Osteoblast (primary cell): ENCODE measurements around the gene KIAA1755. TPM values are rescaled to one million over a fixed set of nuclear protein-coding genes. Genes with fewer than 3 reads are reported as not detected.
A peak's percentile ranks its signal among the peaks of the same experiment; 100 is the strongest.

ENCODE experiments used
- DNase-seq: peaks from one replicate; pipeline ENCODE4 v3.0.0; 2011; ENCODE audit warnings: low spot score, mixed read lengths; ENCODE audit not compliant: insufficient read length; ENCODE audit errors: missing footprints
- H2AFZ ChIP-seq: 2 replicates; pipeline ENCODE4 v1.6.0; 2011; ENCODE audit warnings: mild to moderate bottlenecking, low read length
- H3K27ac ChIP-seq: 2 replicates; pipeline ENCODE4 v1.5.1; 2011; ENCODE audit warnings: mild to moderate bottlenecking, low read depth, low read length, moderate library complexity
- H3K27me3 ChIP-seq: 2 replicates; pipeline ENCODE4 v1.6.0; 2012; ENCODE audit warnings: mild to moderate bottlenecking, control low read depth, inconsistent platforms, low read length, moderate library complexity; ENCODE audit not compliant: insufficient read depth
- H3K36me3 ChIP-seq: 2 replicates; pipeline ENCODE4 v1.5.1; 2011; ENCODE audit warnings: mild to moderate bottlenecking, low read length, control low read depth, moderate library complexity; ENCODE audit not compliant: insufficient read depth
- H3K4me1 ChIP-seq: 2 replicates; pipeline ENCODE4 v1.5.1; 2011; ENCODE audit warnings: mild to moderate bottlenecking, low read length, control low read depth, moderate library complexity; ENCODE audit not compliant: insufficient read depth
- H3K4me2 ChIP-seq: 2 replicates; pipeline ENCODE4 v1.6.0; 2011; ENCODE audit warnings: mild to moderate bottlenecking, low read length; ENCODE audit not compliant: insufficient read depth
- H3K4me3 ChIP-seq: fragments of 200-600 bp; sonication (generic); 3 replicates; pipeline ENCODE4 v1.5.1; 2012; ENCODE audit warnings: mild to moderate bottlenecking, low read length, inconsistent platforms; ENCODE audit not compliant: insufficient read depth
- H3K79me2 ChIP-seq: 2 replicates; pipeline ENCODE4 v1.6.0; 2012; ENCODE audit warnings: mild to moderate bottlenecking, low read length, control low read depth, inconsistent platforms; ENCODE audit not compliant: insufficient read depth
- H3K9me3 ChIP-seq: 2 replicates; pipeline ENCODE4 v1.5.1; 2011; ENCODE audit warnings: low read depth, low read length, control low read depth
- H4K20me1 ChIP-seq: 2 replicates; pipeline ENCODE4 v1.6.0; 2012; ENCODE audit warnings: mild to moderate bottlenecking, low read length, control low read depth; ENCODE audit not compliant: insufficient read depth
- CTCF ChIP-seq: IDR thresholded peaks from 2 replicates; pipeline ENCODE4 v1.5.1; 2011; ENCODE audit warnings: mild to moderate bottlenecking, low read depth, low read length, moderate library complexity; ENCODE audit errors: extremely low read depth
- total RNA-seq: library from RNA; depleted of rRNA; stranded (reverse); fragments of >200 nt; gene quantifications from 2 replicates; pipeline ENCODE4 v1.2.3, GENCODE V29; 2012

KIAA1755 gene
- total RNA-seq, 1 donor: 2.5 TPM

GRCh38 chr20:38215194-38216182 is 45.0 kb downstream of the KIAA1755 start:
- Histone ChIP-seq H3K36me3 (no peaks in the 10 kb centered on the region), H3K4me2 (no peak overlapping the region), H3K9me3 (no peaks in the 10 kb centered on the region), H3K79me2 (no peaks in the 10 kb centered on the region), H3K27me3 (no peaks in the 10 kb centered on the region), H3K4me1 (peaks cover 28% of the 10 kb centered on the region), H2AFZ (no peak overlapping the region), H3K4me3 (no peak overlapping the region), H4K20me1 (no peaks in the 10 kb centered on the region), H3K27ac (no peak overlapping the region)
- TF ChIP-seq CTCF: no peak
- peak; percentile 59 for DNase-seq

DNA sequence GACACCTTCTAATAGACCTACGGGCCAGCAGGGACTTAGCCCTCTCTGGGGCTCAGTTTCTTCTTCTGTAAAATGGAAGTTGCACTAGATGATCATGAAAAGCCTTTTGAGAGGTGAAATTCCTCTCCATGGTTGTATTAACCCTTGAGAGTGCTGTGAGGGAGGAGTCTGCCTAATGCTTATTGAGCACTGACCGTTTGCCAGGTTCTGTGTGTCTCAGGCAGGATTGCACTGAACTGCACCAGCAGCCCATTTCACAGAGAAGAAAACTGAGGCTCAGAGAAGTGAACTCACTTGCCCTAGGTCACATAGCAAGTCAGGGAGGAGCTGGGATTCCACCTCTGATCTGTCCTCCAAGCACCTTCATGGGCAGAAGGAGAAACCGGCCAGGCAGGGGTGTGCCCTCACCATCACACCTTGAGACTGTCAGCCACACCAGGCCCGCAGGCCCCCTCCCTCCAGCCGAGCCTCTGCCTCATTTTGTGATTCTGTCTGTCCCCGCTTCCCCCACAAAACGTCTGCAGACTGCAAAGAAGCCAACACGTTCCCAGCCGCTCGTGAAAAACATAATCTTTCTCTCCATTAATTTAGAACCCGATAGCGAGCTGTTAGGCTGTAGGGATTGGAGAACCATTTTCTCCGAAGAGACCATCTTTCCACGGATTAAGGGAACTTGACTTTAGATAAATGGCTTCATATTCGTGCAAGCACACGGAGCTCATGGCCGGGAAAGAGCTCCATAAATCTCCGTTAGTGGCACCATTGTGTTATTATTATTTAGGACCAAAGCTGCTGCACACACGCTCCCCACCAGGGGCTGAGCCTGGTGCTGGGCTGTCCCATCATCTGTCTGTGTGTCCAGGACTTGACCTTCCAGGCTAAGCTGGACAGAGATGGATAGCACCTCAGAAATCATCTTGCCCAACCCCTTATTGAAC is 46.0 kb downstream of the KIAA1755 start:
- TF ChIP-seq CTCF: no peak
- H3K27ac ChIP-seq: no peak overlapping the region
- H3K4me2 ChIP-seq: no peak overlapping the region
- H4K20me1 ChIP-seq: no peaks in the 10 kb centered on the region
- H3K4me1 ChIP-seq: peaks cover 37% of the 10 kb centered on the region
- no peaks in the 10 kb centered on the region for H3K79me2 ChIP-seq
- peak; percentile 51 for DNase-seq
- no peaks in the 10 kb centered on the region for H3K9me3 ChIP-seq
- no peak overlapping the region for H2AFZ ChIP-seq
- no peaks in the 10 kb centered on the region for H3K36me3 ChIP-seq
- no peak overlapping the region for H3K4me3 ChIP-seq
- no peaks in the 10 kb centered on the region for H3K27me3 ChIP-seq

- no peak overlapping the region for H3K4me3 ChIP-seq
- H2AFZ ChIP-seq: no peak overlapping the region
- H3K79me2 ChIP-seq: no peaks in the 10 kb centered on the region
- H4K20me1 ChIP-seq: no peaks in the 10 kb centered on the region
- peak; percentile 73 for DNase-seq
- TF ChIP-seq CTCF: no peak
- no peaks in the 10 kb centered on the region for H3K36me3 ChIP-seq
- H3K4me1 ChIP-seq: peaks cover 36% of the 10 kb centered on the region
- H3K4me2 ChIP-seq: no peak overlapping the region
- H3K9me3 ChIP-seq: no peaks in the 10 kb centered on the region
- no peak overlapping the region for H3K27ac ChIP-seq
- no peaks in the 10 kb centered on the region for H3K27me3 ChIP-seq
Observed at GRCh38 chr20:38213607-38213940, 47.0 kb downstream of the KIAA1755 start.
